ENCODE data around the gene STING1.
A peak's percentile ranks its signal among the peaks of the same experiment; 100 is the strongest.
"Not testable (repeated sequence)": the region's sequence is repeated elsewhere in the genome, so short reads cannot be mapped to it uniquely, and the experiment has no call there.

The STING1 gene

GRCh38 chr5:139482050-139482889, at the start of gene STING1:
Gene STING1, minus strand, starts transcription at chr5:139482758. Its CDS starts 1,054 bp downstream, at chr5:139481704.
- no peak for DNase-seq

- no peak for DNase-seq
Measured at GRCh38 chr5:139531772-139532169, 49.2 kb upstream of the STING1 start.

- not testable (repeated sequence) for DNase-seq
Measured at GRCh38 chr5:139530079-139530478, 47.5 kb upstream of the STING1 start.

GRCh38 chr5:139528695-139529094, 46.1 kb upstream of the STING1 start:
- not testable (repeated sequence) for DNase-seq

GRCh38 chr5:139527896-139528467, 45.4 kb upstream of the STING1 start:
- not testable (repeated sequence) for DNase-seq

- DNase-seq = not testable (repeated sequence)
Measured at GRCh38 chr5:139527090-139527470, 44.5 kb upstream of the STING1 start.

- not testable (repeated sequence) for DNase-seq
Measured at GRCh38 chr5:139526309-139527089, 43.9 kb upstream of the STING1 start.

GRCh38 chr5:139525586-139526308, 43.2 kb upstream of the STING1 start:
- DNase-seq = not testable (repeated sequence)

- DNase-seq = no peak
Measured at GRCh38 chr5:139524940-139525585, 42.5 kb upstream of the STING1 start.

GRCh38 chr5:139524446-139524845, 41.9 kb upstream of the STING1 start:
- no peak for DNase-seq

- DNase-seq = no peak
Measured at GRCh38 chr5:139523635-139524445, 41.3 kb upstream of the STING1 start.

- peak; percentile 49 to 84 for DNase-seq
Measured at GRCh38 chr5:139517683-139518564, 35.4 kb upstream of the STING1 start.

- DNase-seq = no peak
Measured at GRCh38 chr5:139514486-139514856, 31.9 kb upstream of the STING1 start.

GRCh38 chr5:139513852-139514485, 31.4 kb upstream of the STING1 start:
- DNase-seq = no peak

- DNase-seq = peak; percentile 18 to 42
Measured at GRCh38 chr5:139513434-139513833, 30.9 kb upstream of the STING1 start.

GRCh38 chr5:139512786-139513390, 30.3 kb upstream of the STING1 start:
- no peak for DNase-seq

- not testable (repeated sequence) for DNase-seq
Measured at GRCh38 chr5:139504722-139505121, 22.2 kb upstream of the STING1 start.

- not testable (repeated sequence) for DNase-seq
Measured at GRCh38 chr5:139503879-139504278, 21.3 kb upstream of the STING1 start.
